NCI-H2081 treated with DMSO at 0.1 percent for 48 hours (cell line): Measurements from ENCODE around the gene LALBA.
"Not testable (repeated sequence)": the region's sequence is repeated elsewhere in the genome, so short reads cannot be mapped to it uniquely, and the experiment has no call there.

Experiments
- DNase-seq: peaks from one replicate; lab custom pipeline; 2025; lab: John Stamatoyannopoulos, UW

LALBA gene

DNA sequence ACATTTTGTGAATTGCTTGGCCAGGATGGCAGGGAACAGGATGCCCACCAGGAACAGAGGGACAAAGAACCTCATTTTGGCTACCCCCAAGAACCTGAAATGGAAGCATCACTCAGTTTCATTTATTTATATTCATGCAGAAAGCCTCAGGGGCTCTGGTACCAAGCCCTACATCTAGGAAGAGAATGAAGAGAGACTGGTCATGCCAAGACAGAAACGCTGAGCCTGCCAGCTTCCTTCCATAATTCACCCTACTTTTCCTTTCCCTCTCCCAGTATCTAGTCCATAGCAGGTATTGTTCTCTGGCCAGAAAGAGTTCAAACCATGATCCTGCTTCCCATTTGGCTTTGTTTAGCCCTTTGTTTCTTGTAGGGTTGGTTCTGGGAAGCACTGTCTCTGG is at the start of gene LALBA:
Gene LALBA (minus strand): TSS at position 101 of the 400 bp plus-strand sequence. CDS start 26 bp downstream, at position 75.
- no peak for DNase-seq

GRCh38 chr12:48618541-48618940 is 48.7 kb upstream of the LALBA start:
- peak; percentile 35 for DNase-seq

GRCh38 chr12:48615681-48616080 is 45.8 kb upstream of the LALBA start:
- no peak for DNase-seq

- no peak for DNase-seq
These were observed 43.5 kb upstream of the LALBA start for GRCh38 chr12:48613321-48613720.

- no peak for DNase-seq
These were observed 32.5 kb upstream of the LALBA start for GRCh38 chr12:48602192-48602989.

DNA sequence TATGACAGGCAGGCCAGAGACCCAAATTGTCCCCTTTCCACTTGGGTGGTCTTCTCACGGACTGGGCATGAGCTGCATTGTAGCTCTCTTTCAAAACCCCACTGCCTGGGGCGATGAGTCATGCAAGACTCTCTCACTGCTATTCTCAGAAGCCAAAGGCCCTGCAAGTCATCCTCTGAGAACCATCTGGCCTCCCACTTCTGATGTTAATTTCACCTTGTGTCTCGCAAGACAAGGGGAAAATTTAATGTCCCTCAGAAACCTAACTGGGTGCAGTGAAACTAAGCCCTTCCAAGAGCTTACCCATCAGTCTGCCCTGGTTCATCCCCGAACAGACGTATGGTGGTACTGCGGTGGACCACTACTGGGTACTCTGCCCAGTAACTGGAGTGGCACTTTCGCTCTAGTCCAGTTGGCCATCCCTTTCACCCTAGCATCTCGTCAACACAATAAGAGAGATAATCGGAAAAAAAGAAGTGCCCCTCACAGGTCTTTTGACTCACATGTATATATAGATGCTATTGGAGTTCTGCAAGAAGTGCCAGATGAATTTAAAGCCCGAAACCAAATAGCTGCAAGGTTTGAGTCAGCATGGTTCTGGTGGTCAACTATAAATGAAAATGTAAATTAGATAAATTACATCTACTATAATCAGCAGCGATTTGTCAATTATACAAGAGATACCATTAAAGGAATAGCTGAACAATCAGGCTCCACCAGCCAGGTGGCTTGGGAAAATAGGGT is 31.3 kb upstream of the LALBA start:
- DNase-seq, result no peak

DNA sequence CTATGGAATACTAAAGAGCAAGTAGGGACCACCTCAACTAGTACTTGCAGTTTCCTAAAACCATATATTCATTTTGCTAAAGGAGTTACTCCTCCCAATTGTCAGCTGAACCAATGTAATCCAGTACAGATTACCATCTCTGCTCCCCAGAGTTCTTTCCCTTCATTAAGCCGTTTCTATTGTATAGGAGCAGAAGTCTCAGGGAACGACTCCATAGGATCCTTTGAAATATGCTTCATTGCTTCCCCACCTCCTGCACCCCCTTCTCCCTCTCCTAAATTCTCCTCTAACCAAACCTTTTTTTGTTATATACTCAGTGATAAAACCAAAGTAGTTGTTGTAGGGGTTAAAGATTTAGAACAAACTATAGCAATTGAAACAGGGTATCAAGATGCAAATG is 30.7 kb upstream of the LALBA start:
- no peak for DNase-seq

- DNase-seq, result no peak
These were observed 22.8 kb upstream of the LALBA start for GRCh38 chr12:48592591-48593086.

DNA sequence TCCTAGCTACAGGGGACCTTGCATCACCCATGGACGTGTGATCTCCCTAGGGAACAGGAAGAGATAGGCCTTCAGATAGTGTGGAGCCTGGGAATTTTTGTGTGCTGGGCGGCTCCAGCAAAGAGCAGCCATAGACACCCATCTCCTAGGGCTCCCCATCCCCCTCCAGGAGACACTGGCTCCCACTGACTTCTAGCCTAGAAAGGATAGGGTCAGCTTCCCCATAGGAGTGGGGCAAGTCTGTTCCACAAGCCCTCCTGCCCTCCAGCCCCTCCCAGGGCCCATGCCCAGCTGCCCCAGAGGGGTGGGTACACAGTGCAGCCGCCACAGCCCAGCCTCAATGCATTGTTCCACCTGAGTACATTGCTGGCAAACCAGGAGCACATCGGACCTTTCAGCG is 16.5 kb upstream of the LALBA start:
- DNase-seq, result no peak

DNA sequence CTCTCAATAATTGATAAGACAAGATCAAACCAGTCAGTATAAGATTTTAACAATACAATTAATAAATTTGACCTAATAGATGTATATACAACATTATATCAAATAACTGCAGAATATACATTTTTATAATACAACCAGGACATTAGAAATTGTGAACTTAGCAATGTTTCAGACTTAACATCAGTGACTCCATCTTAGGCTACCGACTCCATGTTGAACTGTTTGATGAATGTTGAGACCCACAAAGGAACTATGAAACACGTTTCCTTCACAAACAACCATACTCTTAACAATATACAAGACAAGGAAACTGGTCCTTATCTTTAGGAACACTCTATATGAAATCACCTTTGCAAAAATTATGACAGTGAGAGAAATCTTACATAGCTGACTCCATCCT is 13.9 kb upstream of the LALBA start:
- no peak for DNase-seq

GRCh38 chr12:48580831-48581230 is 11.0 kb upstream of the LALBA start:
- DNase-seq, result no peak

- no peak for DNase-seq
These were observed 2.5 kb upstream of the LALBA start for GRCh38 chr12:48572326-48572725.

- no peak for DNase-seq
These were observed 2.1 kb downstream of the LALBA start for GRCh38 chr12:48567731-48568130.

DNA sequence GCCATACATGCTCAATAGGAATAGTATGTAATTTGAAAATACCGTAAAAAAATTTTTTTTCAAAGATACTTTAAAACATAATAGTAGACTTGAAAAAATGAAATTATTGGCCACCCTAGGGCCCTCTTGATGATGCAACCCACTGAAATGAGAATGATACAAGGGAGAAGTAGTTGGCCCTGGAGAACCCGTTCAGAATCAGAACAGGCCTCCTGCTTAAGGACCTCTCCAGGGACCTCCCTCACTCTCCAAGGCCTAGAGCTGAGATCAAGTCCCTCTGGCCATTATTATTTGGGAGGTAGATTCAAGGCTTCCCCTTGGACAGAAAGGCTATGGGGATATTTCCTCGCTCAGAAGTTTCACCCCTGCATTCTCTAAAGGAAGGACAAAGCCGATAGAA is 11.9 kb downstream of the LALBA start:
- no peak for DNase-seq

GRCh38 chr12:48556631-48557030 is 13.2 kb downstream of the LALBA start:
- no peak for DNase-seq

DNA sequence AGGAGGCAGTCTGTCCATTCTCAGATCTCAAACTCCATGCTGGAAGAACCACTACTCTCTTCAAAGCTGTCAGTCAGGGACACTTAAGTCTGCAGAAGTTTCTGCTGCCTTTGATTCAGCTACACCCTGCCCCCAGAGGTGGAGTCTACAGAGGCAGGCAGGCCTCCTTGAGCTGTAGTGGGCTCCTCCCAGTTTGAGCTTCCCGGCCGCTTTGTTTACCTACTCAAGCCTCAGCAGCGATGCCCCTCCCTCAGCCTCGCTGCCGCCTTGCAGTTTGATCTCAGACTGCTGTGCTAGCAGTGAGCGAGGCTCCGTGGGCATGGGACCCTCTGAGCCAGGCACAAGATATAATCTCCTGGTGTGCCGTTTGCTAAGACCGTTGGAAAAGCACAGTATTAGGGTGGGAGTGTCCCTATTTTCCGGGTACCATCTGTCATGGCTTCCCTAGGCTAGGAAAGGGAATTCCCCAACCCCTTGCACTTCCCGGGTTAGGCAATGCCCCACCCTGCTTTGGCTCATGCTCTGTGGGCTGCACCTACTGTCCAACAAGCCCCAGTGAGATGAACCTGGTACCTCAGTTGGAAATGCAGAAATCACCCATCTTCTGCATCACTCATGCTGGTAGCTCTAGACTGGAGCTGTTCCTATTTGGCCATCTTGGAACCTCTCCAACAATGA is 16.0 kb downstream of the LALBA start:
- not testable (repeated sequence) for DNase-seq

DNA sequence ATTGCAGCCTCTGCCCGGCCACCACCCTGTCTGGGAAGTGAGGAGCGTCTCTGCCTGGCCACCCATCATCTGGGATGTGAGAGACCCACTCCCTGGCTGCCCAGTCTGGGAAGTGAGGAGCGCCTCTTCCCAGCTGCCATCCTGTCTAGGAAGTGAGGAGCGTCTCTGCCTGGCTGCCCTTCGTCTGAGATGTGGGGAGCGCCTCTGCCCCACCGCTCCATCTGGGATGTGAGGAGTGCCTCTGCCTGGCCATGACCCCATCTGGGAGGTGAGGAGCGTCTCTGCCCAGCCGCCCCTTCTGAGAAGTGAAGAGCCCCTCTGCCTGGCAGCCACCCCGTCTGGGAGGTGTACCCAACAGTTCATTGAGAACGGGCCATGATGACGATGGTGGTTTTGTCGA is 18.2 kb downstream of the LALBA start:
- DNase-seq, result not testable (repeated sequence)

DNA sequence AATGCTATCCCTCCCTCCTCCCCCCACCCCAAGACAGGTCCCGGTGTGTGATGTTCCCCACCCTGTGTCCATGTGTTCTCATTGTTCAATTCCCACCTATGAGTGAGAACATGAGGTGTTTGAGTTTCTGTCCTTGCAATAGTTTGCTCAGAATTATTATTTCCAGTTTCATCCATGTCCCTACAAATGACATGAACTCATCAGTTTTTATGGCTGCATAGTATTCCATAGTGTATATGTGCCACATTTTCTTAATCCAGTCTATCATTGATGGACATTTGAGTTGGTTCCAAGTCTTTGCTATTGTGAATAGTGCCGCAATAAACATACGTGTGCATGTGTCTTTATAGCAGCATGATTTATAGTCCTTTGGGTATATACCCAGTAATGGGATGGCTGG is 22.8 kb downstream of the LALBA start:
- DNase-seq, result not testable (repeated sequence)

DNA sequence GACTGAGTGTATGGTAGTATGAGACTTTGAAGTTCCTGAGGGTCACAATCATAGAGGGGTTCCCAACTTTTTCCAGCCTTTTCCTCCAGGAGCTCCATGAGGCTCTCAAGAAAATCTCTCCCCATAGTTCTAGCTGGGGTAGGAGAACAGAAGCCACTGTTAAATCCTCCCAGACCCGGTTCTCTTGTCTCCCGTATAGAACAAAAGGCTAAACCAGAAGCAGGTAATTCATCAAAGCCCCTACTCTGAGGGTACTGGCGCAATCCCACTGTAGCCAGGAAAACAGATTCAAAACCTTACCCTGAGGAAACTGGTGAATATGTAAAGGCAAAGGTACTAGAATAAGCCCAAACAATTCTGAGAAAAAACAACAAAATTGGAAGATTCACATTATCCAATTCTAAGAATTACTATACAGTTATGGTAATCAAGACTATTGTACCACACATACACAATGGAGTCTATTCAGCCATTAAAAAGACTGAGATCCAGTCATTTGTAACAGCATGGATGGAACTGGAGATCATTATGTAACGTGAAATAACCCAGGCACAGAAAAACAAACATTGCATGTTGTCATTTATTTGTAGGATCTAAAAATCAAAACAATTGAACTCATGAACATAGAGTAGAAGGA is 23.9 kb downstream of the LALBA start:
- DNase-seq, result no peak

- no peak for DNase-seq
These were observed 27.4 kb downstream of the LALBA start for GRCh38 chr12:48542300-48542928.

- no peak for DNase-seq
These were observed 33.2 kb downstream of the LALBA start for GRCh38 chr12:48536602-48537001.

DNA sequence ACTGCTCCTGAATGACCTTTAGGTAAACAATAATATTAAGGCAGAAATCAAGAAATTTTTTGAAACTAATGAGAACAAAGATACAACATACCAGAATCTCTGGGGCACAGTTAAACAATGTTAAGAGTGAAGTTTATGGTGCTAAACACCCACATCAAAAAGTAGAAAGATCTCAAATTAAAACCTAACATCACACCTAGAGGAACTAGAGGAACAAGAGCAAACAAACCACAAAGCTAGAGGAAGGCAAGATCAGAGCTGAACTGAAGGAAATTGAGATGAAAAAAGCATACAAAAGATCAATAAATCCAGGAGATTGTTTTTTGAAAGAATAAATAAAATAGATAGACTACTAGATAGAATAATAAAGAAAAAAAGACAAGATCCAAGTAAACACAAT is 37.2 kb downstream of the LALBA start:
- no peak for DNase-seq
